Mesendoderm (in vitro differentiated cells): ENCODE measurements around the gene MTHFD1L.

Experiments used
- DNase-seq: peaks from one replicate; pipeline ENCODE4 v3.0.0; 2013
- H2AK5ac ChIP-seq: 2 replicates; pipeline ENCODE4 v1.6.1; 2013; ENCODE audit warnings: low read length, inconsistent platforms
- H2BK120ac ChIP-seq: 2 replicates; pipeline ENCODE4 v1.6.1; 2013; ENCODE audit warnings: low read depth, mild to moderate bottlenecking, low read length, moderate library complexity, mixed read lengths
- H2BK15ac ChIP-seq: replicated peaks from 2 replicates; pipeline ENCODE4 v1.6.1; 2013; ENCODE audit warnings: low read depth, mild to moderate bottlenecking, moderate library complexity
- H2BK5ac ChIP-seq: 2 replicates; pipeline ENCODE4 v1.6.1; 2013; ENCODE audit warnings: low read length, inconsistent platforms
- H3K18ac ChIP-seq: 2 replicates; pipeline ENCODE4 v1.6.1; 2013; ENCODE audit warnings: mild to moderate bottlenecking, low read length, mixed read lengths
- H3K23ac ChIP-seq: one replicate; pipeline ENCODE4 v1.6.1; 2013; ENCODE audit warnings: low read length
- H3K27ac ChIP-seq: 2 replicates; pipeline ENCODE4 v1.5.1; 2013; ENCODE audit warnings: low read depth, mild to moderate bottlenecking, inconsistent platforms, low read length, moderate library complexity
- H3K27me3 ChIP-seq: 2 replicates; pipeline ENCODE4 v1.6.1; 2013; ENCODE audit warnings: low read length, control low read depth, mild to moderate bottlenecking, inconsistent platforms; ENCODE audit not compliant: insufficient read depth, poor library complexity
- H3K36me3 ChIP-seq: 2 replicates; pipeline ENCODE4 v1.6.1; 2013; ENCODE audit warnings: low read length, inconsistent platforms; ENCODE audit not compliant: control insufficient read depth, insufficient read depth
- H3K4ac ChIP-seq: one replicate; pipeline ENCODE4 v1.6.1; 2013; ENCODE audit warnings: low read depth, mild to moderate bottlenecking, low read length, moderate library complexity
- H3K4me1 ChIP-seq: 2 replicates; pipeline ENCODE4 v1.6.1; 2013; ENCODE audit warnings: low read depth, low read length, inconsistent platforms; ENCODE audit not compliant: control insufficient read depth
- H3K4me2 ChIP-seq: 2 replicates; pipeline ENCODE4 v1.6.1; 2013; ENCODE audit warnings: low read length
- H3K4me3 ChIP-seq: 2 replicates; pipeline ENCODE4 v1.5.1; 2013; ENCODE audit warnings: mild to moderate bottlenecking, low read length
- H3K56ac ChIP-seq: one replicate; pipeline ENCODE4 v1.6.1; 2013; ENCODE audit warnings: low read length
- H3K79me1 ChIP-seq: 2 replicates; pipeline ENCODE4 v1.6.1; 2013; ENCODE audit warnings: low read length, inconsistent platforms
- H3K79me2 ChIP-seq: 2 replicates; pipeline ENCODE4 v1.6.1; 2013; ENCODE audit warnings: mild to moderate bottlenecking, low read length; ENCODE audit not compliant: control insufficient read depth, insufficient read depth
- H3K9ac ChIP-seq: 2 replicates; pipeline ENCODE4 v1.6.1; 2013; ENCODE audit warnings: low read length, inconsistent platforms
- H4K5ac ChIP-seq: one replicate; pipeline ENCODE4 v1.6.1; 2013; ENCODE audit warnings: low read length
- H4K8ac ChIP-seq: one replicate; pipeline ENCODE4 v1.6.1; 2013; ENCODE audit warnings: low read depth, mild to moderate bottlenecking, control low read depth, low read length, moderate library complexity
- WGBS: extraction: QIAGEN DNeasy Blood & Tissue Kit; methylation state at CpG from one replicate; pipeline ENCODE4 v1.1.7; 2013; ENCODE audit warnings: low lambda C conversion rate, missing lambda C conversion rate; ENCODE audit not compliant: insufficient coverage; ENCODE audit errors: extremely low coverage; 5-methylcytosine and 5-hydroxymethylcytosine counted together

Gene MTHFD1L

GRCh38 chr6:150996968-150997367 lies 131.5 kb downstream of the MTHFD1L start:
- Histone ChIP-seq H4K8ac (no peak overlapping the region), H2BK5ac (no peak overlapping the region), H2AK5ac (no peak overlapping the region), H3K79me2 (no peaks in the 10 kb centered on the region), H3K4me1 (no peaks in the 10 kb centered on the region), H3K27me3 (no peaks in the 10 kb centered on the region), H3K9ac (no peak overlapping the region), H3K18ac (no peak overlapping the region), H3K56ac (no peak overlapping the region), H3K23ac (no peak overlapping the region), H3K4me2 (no peak overlapping the region), H2BK120ac (no peak overlapping the region), H4K5ac (no peak overlapping the region), H3K27ac (no peak overlapping the region), H2BK15ac (no peak overlapping the region), H3K36me3 (peaks cover 5% of the 10 kb centered on the region), H3K79me1 (no peaks in the 10 kb centered on the region), H3K4ac (no peak overlapping the region), H3K4me3 (no peak overlapping the region)
- no peak for DNase-seq
- WGBS = no CpG with 5 or more reads among the region's 6 CpGs

- H2BK5ac ChIP-seq = no peak overlapping the region
- H3K27me3 ChIP-seq = no peaks in the 10 kb centered on the region
- no peak overlapping the region for H3K9ac ChIP-seq
- no peak overlapping the region for H3K4ac ChIP-seq
- H3K79me1 ChIP-seq = no peaks in the 10 kb centered on the region
- no peak overlapping the region for H3K18ac ChIP-seq
- H3K4me3 ChIP-seq = no peak overlapping the region
- no peak overlapping the region for H3K23ac ChIP-seq
- no peak for DNase-seq
- H3K4me2 ChIP-seq = no peak overlapping the region
- no peak overlapping the region for H2BK15ac ChIP-seq
- no peak overlapping the region for H2BK120ac ChIP-seq
- H3K4me1 ChIP-seq = no peaks in the 10 kb centered on the region
- H3K56ac ChIP-seq = no peak overlapping the region
- no peak overlapping the region for H4K8ac ChIP-seq
- no peak overlapping the region for H2AK5ac ChIP-seq
- H3K79me2 ChIP-seq = no peaks in the 10 kb centered on the region
- H3K36me3 ChIP-seq = peaks cover 3% of the 10 kb centered on the region
- H4K5ac ChIP-seq = no peak overlapping the region
- H3K27ac ChIP-seq = no peak overlapping the region
Observed at GRCh38 chr6:150999107-150999506, 133.6 kb downstream of the MTHFD1L start.

GRCh38 chr6:150999576-150999975 lies 134.1 kb downstream of the MTHFD1L start:
- Histone ChIP-seq H3K27ac (no peak overlapping the region), H3K4me3 (no peak overlapping the region), H4K5ac (no peak overlapping the region), H3K23ac (no peak overlapping the region), H3K79me2 (no peaks in the 10 kb centered on the region), H3K56ac (no peak overlapping the region), H3K27me3 (no peaks in the 10 kb centered on the region), H3K9ac (no peak overlapping the region), H2BK120ac (no peak overlapping the region), H3K4ac (no peak overlapping the region), H2AK5ac (no peak overlapping the region), H3K4me1 (no peaks in the 10 kb centered on the region), H2BK5ac (no peak overlapping the region), H3K18ac (no peak overlapping the region), H3K4me2 (no peak overlapping the region), H3K36me3 (peaks cover 2% of the 10 kb centered on the region), H2BK15ac (no peak overlapping the region), H4K8ac (no peak overlapping the region), H3K79me1 (no peaks in the 10 kb centered on the region)
- no peak for DNase-seq
- no CpG with 5 or more reads among the region's 6 CpGs for WGBS

GRCh38 chr6:151001387-151002056 lies 136.0 kb downstream of the MTHFD1L start:
- no peak overlapping the region for H2BK15ac ChIP-seq
- H4K8ac ChIP-seq = no peak overlapping the region
- no peaks in the 10 kb centered on the region for H3K4me1 ChIP-seq
- no peak overlapping the region for H3K18ac ChIP-seq
- no peak overlapping the region for H2AK5ac ChIP-seq
- no peak overlapping the region for H2BK120ac ChIP-seq
- H3K23ac ChIP-seq = no peak overlapping the region
- no peaks in the 10 kb centered on the region for H3K27me3 ChIP-seq
- H3K4ac ChIP-seq = no peak overlapping the region
- H3K4me2 ChIP-seq = no peak overlapping the region
- H3K79me2 ChIP-seq = no peaks in the 10 kb centered on the region
- H3K27ac ChIP-seq = no peak overlapping the region
- H3K4me3 ChIP-seq = no peak overlapping the region
- no peak overlapping the region for H4K5ac ChIP-seq
- WGBS = no CpG with 5 or more reads among the region's 5 CpGs
- no peak overlapping the region for H3K56ac ChIP-seq
- H3K9ac ChIP-seq = no peak overlapping the region
- H3K36me3 ChIP-seq = no peaks in the 10 kb centered on the region
- no peak for DNase-seq
- no peak overlapping the region for H2BK5ac ChIP-seq
- no peaks in the 10 kb centered on the region for H3K79me1 ChIP-seq

- H3K56ac ChIP-seq = no peak overlapping the region
- no peak overlapping the region for H4K8ac ChIP-seq
- H4K5ac ChIP-seq = no peak overlapping the region
- H2BK120ac ChIP-seq = no peak overlapping the region
- H3K18ac ChIP-seq = no peak overlapping the region
- H3K23ac ChIP-seq = no peak overlapping the region
- H3K79me2 ChIP-seq = no peaks in the 10 kb centered on the region
- H3K27ac ChIP-seq = no peak overlapping the region
- H3K4me1 ChIP-seq = no peaks in the 10 kb centered on the region
- no peaks in the 10 kb centered on the region for H3K79me1 ChIP-seq
- no peak for DNase-seq
- no peak overlapping the region for H2BK5ac ChIP-seq
- no peak overlapping the region for H3K4ac ChIP-seq
- no peak overlapping the region for H2AK5ac ChIP-seq
- no CpG with 5 or more reads among the region's 2 CpGs for WGBS
- no peaks in the 10 kb centered on the region for H3K36me3 ChIP-seq
- H3K4me3 ChIP-seq = no peak overlapping the region
- H3K9ac ChIP-seq = no peak overlapping the region
- H3K27me3 ChIP-seq = no peaks in the 10 kb centered on the region
- no peak overlapping the region for H2BK15ac ChIP-seq
- H3K4me2 ChIP-seq = no peak overlapping the region
Observed at GRCh38 chr6:151002057-151002450, 136.6 kb downstream of the MTHFD1L start.

- Histone ChIP-seq H3K27me3 (no peaks in the 10 kb centered on the region), H2BK5ac (no peak overlapping the region), H2BK120ac (no peak overlapping the region), H2BK15ac (no peak overlapping the region), H3K27ac (no peak overlapping the region), H3K4me1 (no peaks in the 10 kb centered on the region), H3K79me2 (no peaks in the 10 kb centered on the region), H3K18ac (no peak overlapping the region), H3K9ac (no peak overlapping the region), H3K4ac (no peak overlapping the region), H4K5ac (no peak overlapping the region), H3K79me1 (no peaks in the 10 kb centered on the region), H4K8ac (no peak overlapping the region), H3K4me3 (no peak overlapping the region), H3K4me2 (no peak overlapping the region), H3K23ac (no peak overlapping the region), H3K36me3 (no peaks in the 10 kb centered on the region), H2AK5ac (no peak overlapping the region), H3K56ac (no peak overlapping the region)
- no CpG with 5 or more reads among the region's 17 CpGs for WGBS
- no peak for DNase-seq
Observed at GRCh38 chr6:151002491-151002935, 137.0 kb downstream of the MTHFD1L start.
